ES-I3 (cell line): ENCODE data around the gene FLACC1.

Experiments
- H3K36me3 ChIP-seq: 2 replicates; pipeline ENCODE4 v1.6.1; 2013; ENCODE audit warnings: mild to moderate bottlenecking, low read length, control low read depth, moderate library complexity; ENCODE audit not compliant: insufficient read depth
- H3K4me1 ChIP-seq: 2 replicates; pipeline ENCODE4 v1.6.1; 2013; ENCODE audit warnings: mild to moderate bottlenecking, control low read depth, low read length; ENCODE audit not compliant: insufficient read depth
- H3K9ac ChIP-seq: 2 replicates; pipeline ENCODE4 v1.6.1; 2013; ENCODE audit warnings: low read depth, mild to moderate bottlenecking, low read length, moderate library complexity
- H3K9me3 ChIP-seq: 2 replicates; pipeline ENCODE4 v1.6.1; 2013; ENCODE audit warnings: mild to moderate bottlenecking, low read length, moderate library complexity; ENCODE audit not compliant: control insufficient read depth, insufficient read depth

The FLACC1 gene

DNA sequence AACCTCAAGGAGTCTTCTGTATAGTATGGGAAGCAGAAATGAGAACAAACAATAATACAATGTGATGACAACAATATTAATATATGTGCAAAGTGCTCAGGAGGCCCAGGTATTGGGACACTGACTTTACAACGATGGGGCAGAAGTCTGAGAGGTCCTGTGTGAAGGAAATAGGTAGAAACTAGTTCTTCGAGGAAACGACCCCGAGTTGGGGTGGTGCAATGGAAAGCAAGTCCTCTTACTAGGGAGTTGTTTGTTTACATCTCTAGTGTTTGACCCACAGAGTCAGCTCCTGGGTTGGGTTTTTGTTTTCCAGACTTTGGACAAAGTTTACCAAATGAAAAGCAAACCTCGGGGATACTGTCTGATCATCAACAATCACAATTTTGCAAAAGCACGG is 80.6 kb downstream of the FLACC1 start:
- Histone ChIP-seq H3K4me1 (no peaks in the 10 kb centered on the region), H3K9ac (no peak overlapping the region), H3K36me3 (peaks cover 8% of the 10 kb centered on the region)

DNA sequence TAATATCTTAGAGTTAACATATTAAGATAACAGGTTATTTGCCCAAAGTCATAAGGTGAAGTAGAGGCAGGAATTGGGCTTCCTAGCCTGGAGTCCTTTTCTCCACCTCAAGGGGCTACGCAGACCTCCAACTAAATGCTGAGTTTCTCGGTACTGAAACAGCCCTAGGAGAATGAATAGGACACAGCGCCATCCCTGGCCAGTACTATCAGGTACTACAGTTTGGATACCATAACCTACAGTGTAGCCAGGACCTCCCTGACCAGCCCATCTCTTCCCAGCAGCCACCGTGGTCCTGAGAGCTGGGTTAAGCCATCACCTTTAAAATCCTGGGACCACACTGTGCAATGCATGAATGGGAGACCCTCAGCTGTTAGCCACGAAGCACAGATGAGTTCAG is 81.2 kb downstream of the FLACC1 start:
- peaks cover 8% of the 10 kb centered on the region for H3K36me3 ChIP-seq

More for the DNA sequence above, 80.6 kb downstream of the FLACC1 start:
- no peaks in the 10 kb centered on the region for H3K9me3 ChIP-seq

DNA sequence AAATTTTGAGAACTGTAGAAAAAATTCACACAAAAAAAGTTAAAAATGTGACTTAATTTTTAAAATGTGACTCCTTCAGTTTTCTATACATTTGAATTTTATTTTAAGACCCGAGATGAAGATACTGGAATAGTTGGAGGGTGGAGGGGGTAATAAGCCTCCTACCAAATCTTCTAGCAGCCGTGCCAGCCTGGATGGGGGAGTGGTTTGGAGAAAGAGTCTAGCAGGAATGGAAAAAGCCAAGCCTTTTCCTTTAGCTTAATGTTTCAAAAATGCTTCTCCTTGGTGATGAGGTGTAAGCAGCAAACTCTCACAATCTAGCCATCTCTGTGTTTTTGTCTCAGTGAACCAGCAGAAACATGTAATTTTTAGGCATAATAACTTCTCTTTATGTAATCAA is 82.1 kb downstream of the FLACC1 start:
- H3K9ac ChIP-seq: no peak overlapping the region
- no peaks in the 10 kb centered on the region for H3K4me1 ChIP-seq
- H3K9me3 ChIP-seq: no peaks in the 10 kb centered on the region
- H3K36me3 ChIP-seq: peaks cover 3% of the 10 kb centered on the region

More for the DNA sequence above, 81.2 kb downstream of the FLACC1 start:
- Histone ChIP-seq H3K9ac (no peak overlapping the region), H3K4me1 (no peaks in the 10 kb centered on the region), H3K9me3 (no peaks in the 10 kb centered on the region)

DNA sequence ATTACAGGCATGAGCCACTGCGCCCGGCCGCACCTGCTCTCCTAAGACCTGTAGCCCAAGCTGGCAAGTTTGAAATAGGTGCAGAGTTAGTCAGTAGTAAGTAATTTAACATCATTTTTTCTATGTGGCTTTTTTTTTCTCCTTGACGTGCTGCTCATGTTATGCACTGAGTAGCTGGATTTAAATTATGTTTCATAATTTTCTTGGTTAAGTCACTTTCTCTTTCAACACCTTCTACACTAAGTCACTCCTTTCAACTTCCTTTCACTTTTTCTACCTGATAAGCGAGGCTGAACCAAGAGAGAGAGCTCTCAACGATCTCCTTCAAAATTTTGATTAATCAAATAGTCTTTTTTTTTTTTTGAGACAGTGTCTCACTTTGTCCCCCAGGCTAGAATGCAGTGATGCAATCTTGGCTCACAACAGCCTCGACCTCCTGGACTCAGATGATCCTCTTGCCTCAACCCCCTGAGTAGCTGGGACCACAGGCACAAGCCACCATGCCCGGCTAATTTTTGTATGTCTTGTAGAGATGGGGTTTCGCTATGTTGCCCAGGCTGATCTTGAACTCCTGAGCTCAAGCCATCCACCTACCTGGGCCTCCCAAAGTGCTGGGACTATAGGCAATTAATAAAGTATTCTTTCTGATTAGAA is 83.7 kb downstream of the FLACC1 start:
- H3K36me3 ChIP-seq: no peaks in the 10 kb centered on the region; the same call in 1 of the 2 replicates
- H3K9ac ChIP-seq: no peak overlapping the region
- H3K9me3 ChIP-seq: no peaks in the 10 kb centered on the region

DNA sequence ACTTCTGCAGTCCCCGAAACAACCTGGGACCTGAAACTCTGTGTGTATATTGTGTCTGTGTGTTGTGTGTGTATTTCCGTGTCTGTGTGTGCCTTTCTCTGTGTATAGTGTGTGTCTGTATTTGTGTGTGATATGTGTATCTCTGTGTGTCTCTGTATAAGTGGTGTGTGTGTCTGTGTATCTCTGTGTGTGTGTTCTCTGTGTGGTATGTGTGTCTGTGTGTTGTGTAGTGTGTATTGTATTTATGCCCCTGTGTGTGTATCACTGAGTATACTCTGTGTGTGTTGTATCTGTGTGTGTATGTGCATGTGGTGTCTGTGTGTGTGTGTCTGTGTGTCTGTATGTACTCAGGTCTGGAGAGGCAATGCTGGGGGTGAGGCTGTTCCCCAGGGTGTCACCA is 85.2 kb downstream of the FLACC1 start:
- Histone ChIP-seq H3K4me1 (no peaks in the 10 kb centered on the region), H3K36me3 (no peaks in the 10 kb centered on the region; the same call in 1 of the 2 replicates), H3K9ac (no peak overlapping the region), H3K9me3 (no peaks in the 10 kb centered on the region)

More for the DNA sequence above, 83.7 kb downstream of the FLACC1 start:
- no peaks in the 10 kb centered on the region for H3K4me1 ChIP-seq

DNA sequence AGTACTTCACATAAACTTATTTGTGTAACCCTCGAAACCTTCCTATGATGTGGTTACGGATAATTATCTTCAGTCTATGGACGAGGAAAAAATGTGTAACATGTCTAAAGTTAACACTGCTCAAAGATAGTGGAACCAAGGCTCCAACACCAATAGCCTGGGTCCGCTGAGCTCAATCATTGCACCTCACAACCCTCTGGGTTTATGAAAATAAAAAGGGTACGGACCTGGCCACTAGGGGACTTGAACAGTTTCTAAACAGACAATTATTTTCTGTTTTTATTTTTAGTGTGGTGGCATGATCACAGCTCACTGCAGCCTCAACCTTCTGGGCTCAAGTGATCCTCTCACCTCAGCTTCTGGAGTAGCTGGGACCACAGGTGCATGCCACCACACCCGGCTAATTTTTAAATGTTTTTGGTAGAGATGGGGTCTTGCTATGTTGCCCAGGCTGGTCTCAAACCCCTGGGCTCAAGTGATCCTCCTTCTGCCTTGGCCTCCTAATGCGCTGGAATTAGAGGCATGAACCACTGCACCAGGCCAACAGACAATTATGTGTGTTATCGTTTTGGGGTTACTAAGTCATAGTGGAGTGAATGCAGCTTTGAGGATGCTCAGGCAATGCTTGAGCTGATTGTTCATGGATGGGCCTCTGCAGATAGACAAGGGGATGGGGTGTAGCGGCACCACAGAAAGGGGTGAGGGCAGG is 86.7 kb downstream of the FLACC1 start:
- Histone ChIP-seq H3K36me3 (no peaks in the 10 kb centered on the region; the same call in 1 of the 2 replicates), H3K4me1 (no peaks in the 10 kb centered on the region), H3K9me3 (no peaks in the 10 kb centered on the region), H3K9ac (no peak overlapping the region)

DNA sequence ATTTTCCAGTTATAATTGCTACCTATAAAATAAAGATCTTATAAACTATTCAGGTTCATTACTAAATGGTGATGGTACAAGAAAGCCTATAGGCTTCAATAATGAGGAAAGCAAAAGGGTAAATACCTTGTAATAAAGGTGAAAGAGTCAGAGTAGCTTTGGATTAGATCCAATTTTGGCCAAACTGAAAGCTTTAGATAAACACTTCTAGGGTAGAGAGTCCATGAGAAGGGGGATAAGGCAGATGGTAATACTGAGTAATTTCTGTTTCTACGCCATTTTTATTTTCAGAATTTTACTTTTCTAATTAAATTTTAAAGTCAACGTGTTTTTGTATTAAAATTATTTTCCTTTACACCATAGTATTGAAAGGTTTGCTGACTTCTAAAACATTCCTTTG is 87.4 kb downstream of the FLACC1 start:
- Histone ChIP-seq H3K9me3 (no peaks in the 10 kb centered on the region), H3K36me3 (no peaks in the 10 kb centered on the region; the same call in 1 of the 2 replicates), H3K9ac (no peak overlapping the region), H3K4me1 (no peaks in the 10 kb centered on the region)

DNA sequence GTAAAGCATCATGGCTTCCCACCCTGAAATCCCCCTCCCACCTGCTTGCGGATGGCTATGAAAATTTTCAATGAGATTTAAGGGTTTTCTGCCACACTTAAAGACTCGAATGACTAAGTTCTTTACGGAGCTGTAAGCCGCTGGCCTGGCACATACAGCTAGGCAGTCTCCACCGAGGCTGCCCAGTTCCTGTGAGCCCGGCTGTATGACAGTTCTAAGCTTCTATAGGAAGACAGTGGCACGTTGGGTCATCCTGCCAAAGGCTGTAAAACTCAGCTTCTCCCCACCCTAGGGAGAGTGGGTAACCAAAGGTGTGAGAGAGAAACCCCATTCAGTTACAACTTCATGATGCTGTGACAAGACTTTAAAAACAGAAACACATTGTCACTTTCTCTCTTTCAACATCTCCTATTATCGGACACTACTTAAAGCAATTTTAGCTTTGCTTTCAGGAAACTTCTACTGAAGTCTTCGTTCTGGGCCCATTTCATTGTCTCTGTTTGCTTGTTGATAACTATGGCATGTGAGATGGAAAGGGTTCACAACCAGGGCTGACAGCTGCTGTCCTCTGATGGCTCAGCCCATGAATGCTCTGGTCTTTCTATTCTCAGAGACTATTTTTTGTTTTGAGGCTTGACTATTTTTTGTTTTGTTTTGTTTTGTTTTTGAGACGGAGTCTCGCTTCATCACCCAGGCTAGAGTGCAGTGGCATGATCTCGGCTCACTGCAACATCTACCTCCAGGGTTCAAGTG is 89.7 kb downstream of the FLACC1 start:
- Histone ChIP-seq H3K36me3 (no peaks in the 10 kb centered on the region; the same call in 1 of the 2 replicates), H3K4me1 (0 out of 2 replicates have a peak, but pooled peaks cover 3% of the 10 kb centered on the region), H3K9ac (no peak overlapping the region), H3K9me3 (no peaks in the 10 kb centered on the region)

DNA sequence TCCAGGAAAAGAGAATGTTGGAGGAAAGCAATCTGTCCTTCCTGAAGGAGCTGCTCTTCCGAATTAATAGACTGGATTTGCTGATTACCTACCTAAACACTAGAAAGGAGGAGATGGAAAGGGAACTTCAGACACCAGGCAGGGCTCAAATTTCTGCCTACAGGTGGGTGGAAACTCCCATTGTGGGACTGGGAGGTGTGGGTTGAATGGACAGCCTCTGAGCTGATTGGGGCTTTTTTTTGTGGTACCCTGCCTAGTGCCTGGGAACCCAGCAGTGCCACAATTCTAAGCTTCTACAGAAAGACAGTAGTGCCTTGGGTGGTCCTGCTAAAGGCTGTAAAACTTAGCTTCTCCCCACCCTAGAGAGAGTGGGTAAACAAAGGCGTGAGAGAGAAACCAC is 90.5 kb downstream of the FLACC1 start:
- no peaks in the 10 kb centered on the region for H3K36me3 ChIP-seq

DNA sequence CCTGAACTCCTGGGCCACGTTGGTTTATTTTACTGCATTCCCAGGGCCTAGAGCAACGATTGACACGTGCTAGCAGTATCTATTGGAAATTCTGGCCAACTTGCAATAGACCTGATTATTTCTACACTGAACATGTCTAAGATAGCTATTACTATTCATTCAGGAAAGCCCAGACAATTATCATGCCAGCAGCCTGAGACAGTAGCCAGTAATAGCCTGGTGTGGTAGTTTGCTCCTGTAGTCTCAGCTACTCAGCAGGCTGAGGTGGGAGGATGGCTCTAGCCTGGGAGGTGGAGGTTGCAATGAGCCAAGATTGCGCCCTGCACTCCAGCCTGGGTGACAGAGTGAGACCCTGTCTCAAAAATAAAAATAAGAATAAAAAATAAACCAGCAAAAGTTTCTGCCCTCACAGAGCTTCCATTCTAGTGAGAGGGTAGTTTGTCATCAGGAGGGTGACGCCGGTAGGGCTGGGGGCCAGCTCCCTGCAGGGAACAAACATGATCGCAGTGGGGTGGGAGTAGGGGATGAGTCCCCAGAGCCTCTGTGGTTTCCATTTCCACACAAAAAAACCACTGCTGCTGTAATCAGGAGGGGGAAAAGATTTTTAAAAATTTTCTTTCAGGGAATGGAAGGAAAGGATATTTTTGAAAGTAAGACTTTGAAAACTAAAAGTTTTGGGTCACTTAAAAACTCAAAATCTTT is 92.5 kb downstream of the FLACC1 start:
- Histone ChIP-seq H3K9ac (no peak overlapping the region), H3K36me3 (no peaks in the 10 kb centered on the region; the same call in 1 of the 2 replicates), H3K9me3 (no peaks in the 10 kb centered on the region), H3K4me1 (peaks cover 12% of the 10 kb centered on the region)

More for the DNA sequence above, 90.5 kb downstream of the FLACC1 start:
- H3K9me3 ChIP-seq: no peaks in the 10 kb centered on the region
- H3K9ac ChIP-seq: no peak overlapping the region
- H3K4me1 ChIP-seq: peaks cover 3% of the 10 kb centered on the region; the same call in 1 of the 2 replicates

DNA sequence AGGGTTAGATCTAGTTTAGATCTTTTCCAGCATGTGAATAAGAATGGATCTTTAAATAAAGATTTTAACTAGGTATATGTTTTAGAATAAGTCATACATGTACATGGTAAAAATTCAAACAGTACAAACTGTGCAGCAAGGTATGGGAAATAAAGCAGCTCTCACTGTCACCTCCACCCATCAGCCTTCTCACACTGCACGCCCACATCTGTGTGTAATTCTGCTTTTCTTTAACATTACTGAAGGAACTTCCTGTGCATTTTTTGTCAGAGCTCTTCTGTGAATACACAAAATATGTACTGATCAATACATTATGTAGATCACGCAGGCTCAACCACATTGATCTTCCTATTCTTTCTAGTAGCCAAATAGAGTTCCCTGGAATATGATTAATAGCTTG is 93.4 kb downstream of the FLACC1 start:
- no peaks in the 10 kb centered on the region; the same call in 1 of the 2 replicates for H3K36me3 ChIP-seq
- no peaks in the 10 kb centered on the region for H3K9me3 ChIP-seq
- H3K4me1 ChIP-seq: peaks cover 14% of the 10 kb centered on the region
- H3K9ac ChIP-seq: no peak overlapping the region

DNA sequence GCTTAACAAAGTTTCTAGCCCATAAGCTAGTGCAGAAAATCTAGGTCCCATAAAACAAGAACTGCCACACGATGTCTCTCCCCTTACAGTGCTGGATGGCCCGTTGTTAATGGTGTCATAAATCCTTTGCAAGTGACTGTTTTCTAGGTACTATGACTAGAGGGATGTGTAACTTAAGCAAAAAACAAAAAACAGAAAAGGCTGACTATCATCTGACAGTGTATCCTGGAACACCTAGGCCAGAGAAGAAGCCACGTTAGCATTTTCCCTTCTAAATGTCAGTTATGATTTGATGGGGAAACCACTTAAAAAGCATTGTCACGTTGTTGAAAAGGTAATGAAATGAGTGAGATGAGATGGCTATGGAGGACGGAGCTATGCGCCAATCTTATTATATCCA is 94.4 kb downstream of the FLACC1 start:
- peaks cover 15% of the 10 kb centered on the region for H3K4me1 ChIP-seq
- no peak overlapping the region for H3K9ac ChIP-seq
- no peaks in the 10 kb centered on the region; the same call in 1 of the 2 replicates for H3K36me3 ChIP-seq
- H3K9me3 ChIP-seq: no peaks in the 10 kb centered on the region

DNA sequence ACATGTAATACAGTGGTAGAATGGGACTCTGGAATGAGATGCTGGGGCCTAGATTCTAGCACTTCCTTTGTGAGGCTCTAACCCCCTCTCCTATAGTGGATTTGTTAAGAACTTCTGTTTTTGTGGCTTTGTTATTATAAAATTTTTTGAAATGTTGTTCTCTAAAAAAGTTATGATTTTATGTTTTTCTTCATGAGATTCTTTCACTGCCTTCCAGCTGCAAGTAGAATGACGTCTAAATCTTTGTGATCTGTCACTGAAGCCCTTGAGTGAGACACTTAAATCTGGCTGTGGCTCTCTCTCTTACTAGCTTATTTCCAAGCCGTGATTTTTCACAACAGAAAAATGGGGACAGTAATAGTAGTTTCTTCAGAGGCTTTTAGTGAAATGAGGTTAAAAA is 95.2 kb downstream of the FLACC1 start:
- no peak overlapping the region for H3K9ac ChIP-seq
- peaks cover 15% of the 10 kb centered on the region for H3K4me1 ChIP-seq
- no peaks in the 10 kb centered on the region for H3K9me3 ChIP-seq
- H3K36me3 ChIP-seq: no peaks in the 10 kb centered on the region; the same call in 1 of the 2 replicates

DNA sequence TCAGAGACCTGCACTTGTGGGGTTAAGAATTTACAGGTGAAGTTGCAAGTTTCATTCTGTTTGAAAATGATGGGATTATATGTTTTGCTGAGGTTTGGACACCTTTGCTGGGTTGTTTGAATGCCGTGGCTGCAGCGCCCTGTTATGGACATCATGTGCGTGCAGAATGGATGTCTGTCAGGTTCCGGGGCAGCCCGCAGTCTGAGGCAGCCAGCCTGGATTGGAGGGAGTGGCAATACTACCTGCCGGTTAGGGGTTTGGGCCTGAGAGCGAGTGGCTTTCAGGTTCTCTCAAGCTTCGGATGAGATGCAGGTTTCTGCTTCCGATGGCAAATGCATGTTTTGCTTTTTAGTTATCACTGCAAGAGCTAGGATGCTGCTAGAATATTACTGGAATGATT is 95.7 kb downstream of the FLACC1 start:
- Histone ChIP-seq H3K9ac (no peak overlapping the region), H3K4me1 (peaks cover 15% of the 10 kb centered on the region), H3K36me3 (no peaks in the 10 kb centered on the region; the same call in 1 of the 2 replicates), H3K9me3 (no peaks in the 10 kb centered on the region)
